GM10266 (cell line): ENCODE data around the gene DLEU7.

ENCODE experiments used
- DNase-seq: peaks from one replicate; pipeline ENCODE4 v3.0.0; 2012; ENCODE audit errors: extremely low spot score
- TF ChIP-seq, protein P1 (sequence below): IDR thresholded peaks from 2 replicates; pipeline ENCODE4 v1.5.1; 2012; ENCODE audit warnings: mild to moderate bottlenecking, low read depth; ENCODE audit not compliant: control insufficient read depth, insufficient read depth; ENCODE audit errors: missing control alignments

DLEU7 gene

DNA sequence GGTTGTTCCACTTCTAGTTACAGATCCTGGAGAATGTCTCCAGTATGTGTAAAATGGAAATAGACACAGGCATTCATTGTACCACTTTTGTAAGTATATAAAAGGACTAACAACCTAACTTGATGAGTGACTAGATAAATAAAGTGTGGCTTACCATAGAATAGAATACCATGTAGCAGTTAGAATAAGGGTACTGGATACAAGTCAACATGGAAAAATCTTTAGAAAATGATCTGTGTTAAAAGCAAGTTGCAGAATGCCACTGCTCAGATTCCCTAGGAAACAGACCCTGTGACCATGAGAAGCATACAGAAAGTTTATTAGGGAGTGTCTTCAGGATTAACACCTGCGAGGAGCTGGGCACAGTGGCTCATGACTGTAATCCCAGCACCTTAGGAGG is 40.2 kb upstream of the DLEU7 start:
- TF ChIP-seq, protein P1, sequence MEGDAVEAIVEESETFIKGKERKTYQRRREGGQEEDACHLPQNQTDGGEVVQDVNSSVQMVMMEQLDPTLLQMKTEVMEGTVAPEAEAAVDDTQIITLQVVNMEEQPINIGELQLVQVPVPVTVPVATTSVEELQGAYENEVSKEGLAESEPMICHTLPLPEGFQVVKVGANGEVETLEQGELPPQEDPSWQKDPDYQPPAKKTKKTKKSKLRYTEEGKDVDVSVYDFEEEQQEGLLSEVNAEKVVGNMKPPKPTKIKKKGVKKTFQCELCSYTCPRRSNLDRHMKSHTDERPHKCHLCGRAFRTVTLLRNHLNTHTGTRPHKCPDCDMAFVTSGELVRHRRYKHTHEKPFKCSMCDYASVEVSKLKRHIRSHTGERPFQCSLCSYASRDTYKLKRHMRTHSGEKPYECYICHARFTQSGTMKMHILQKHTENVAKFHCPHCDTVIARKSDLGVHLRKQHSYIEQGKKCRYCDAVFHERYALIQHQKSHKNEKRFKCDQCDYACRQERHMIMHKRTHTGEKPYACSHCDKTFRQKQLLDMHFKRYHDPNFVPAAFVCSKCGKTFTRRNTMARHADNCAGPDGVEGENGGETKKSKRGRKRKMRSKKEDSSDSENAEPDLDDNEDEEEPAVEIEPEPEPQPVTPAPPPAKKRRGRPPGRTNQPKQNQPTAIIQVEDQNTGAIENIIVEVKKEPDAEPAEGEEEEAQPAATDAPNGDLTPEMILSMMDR, result no peak
- no peak for DNase-seq

DNA sequence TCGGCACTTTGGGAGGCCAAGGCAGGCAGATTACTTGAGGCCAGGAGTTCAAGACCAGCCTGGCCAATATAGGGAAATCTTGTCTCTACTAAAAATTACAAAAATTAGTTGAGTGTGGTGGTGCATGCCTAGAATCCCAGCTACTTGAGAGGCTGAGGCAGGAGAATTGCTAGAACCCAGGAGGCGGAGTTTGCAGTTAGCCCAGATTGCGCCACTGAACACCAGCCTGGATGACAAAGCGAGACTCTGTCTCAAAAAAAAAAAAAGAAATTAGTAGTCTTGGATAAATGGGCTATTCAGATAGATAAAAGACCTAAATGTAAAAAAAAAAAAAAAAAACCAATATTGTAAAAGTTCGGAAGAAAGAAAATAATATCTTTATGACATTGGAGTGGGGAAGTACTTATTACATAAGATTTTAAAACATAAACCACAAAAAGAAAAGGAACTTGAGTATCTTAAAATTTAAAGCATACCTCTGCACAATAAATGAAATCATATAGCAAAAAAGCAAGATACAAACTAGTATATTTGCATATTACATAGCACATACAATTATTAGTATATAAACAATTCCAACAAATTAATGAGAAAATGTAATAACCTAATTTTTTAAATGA is 39.4 kb upstream of the DLEU7 start:
- no peak for DNase-seq
- TF ChIP-seq, protein P1, result no peak

DNA sequence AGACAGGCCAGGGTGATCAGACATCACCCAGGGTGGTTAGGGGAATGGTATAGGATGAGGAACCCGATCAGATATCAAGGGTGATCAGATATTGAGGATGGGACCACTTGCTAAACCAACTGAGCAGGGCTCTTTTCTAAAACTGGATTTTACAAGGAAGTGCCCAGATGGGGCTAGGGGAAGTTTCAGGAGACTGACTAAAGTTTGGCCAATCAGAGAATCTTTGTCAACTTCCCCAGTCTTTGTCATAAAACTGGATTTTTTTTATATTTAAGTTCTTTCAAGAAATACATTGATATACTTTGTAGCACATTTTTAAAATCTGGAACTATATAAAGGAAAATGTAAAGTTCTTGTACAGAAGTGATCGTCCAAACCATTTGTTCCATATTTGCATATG is 30.5 kb upstream of the DLEU7 start:
- no peak for DNase-seq
- TF ChIP-seq, protein P1, result no peak

DNA sequence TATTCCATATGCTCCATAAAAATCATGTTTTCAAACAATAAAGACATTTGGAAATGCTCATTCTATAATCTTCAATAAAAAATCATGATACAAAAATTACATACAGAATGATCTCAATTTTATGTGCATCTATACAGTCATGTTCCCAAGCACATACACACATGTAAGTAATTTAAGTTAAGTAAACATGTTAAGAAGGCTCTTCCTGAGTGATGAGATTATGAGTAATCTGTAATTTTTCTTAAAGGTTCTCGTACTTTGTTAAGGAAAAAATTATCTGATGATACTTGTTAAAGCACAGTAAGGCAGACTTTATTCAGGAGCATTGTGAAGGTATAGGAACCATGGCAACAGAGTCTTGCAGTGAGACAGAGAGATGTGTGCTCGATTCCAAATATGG is 30.0 kb upstream of the DLEU7 start:
- DNase-seq, result no peak
- TF ChIP-seq, protein P1, result no peak

DNA sequence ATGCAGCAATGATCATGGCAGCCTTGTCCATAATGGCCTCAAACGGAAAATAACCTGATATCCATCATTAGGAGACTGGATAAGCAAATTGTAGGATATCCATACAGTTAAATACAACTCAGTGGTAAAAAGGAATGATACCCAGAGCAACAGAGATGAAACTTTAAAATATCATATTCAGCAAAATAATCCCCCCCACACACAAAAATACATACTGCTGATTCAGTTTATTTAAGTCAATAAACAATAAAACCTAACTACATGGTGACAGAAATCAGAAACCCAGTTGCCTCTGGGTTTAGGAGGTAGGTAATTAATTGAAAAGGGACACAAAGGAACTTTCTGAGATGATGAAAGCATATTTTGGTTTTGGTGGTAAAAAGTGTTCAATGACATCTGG is 27.9 kb upstream of the DLEU7 start:
- DNase-seq, result no peak
- TF ChIP-seq, protein P1, result no peak

DNA sequence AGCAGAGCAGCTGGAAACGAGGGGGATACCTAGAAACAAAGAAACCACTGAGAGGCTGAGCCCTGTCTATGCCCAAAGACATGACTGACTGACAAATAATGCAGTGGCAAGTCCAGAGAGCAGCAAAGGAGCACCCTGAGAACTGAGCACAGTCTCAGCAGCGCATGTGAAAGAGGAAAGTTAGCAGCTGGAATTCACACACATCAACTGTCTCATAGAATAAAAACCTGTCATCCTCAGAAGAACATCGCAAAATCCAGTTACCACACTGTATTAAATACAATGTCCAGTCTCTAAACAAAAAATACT is 24.1 kb upstream of the DLEU7 start:
- TF ChIP-seq, protein P1, result no peak
- no peak for DNase-seq

DNA sequence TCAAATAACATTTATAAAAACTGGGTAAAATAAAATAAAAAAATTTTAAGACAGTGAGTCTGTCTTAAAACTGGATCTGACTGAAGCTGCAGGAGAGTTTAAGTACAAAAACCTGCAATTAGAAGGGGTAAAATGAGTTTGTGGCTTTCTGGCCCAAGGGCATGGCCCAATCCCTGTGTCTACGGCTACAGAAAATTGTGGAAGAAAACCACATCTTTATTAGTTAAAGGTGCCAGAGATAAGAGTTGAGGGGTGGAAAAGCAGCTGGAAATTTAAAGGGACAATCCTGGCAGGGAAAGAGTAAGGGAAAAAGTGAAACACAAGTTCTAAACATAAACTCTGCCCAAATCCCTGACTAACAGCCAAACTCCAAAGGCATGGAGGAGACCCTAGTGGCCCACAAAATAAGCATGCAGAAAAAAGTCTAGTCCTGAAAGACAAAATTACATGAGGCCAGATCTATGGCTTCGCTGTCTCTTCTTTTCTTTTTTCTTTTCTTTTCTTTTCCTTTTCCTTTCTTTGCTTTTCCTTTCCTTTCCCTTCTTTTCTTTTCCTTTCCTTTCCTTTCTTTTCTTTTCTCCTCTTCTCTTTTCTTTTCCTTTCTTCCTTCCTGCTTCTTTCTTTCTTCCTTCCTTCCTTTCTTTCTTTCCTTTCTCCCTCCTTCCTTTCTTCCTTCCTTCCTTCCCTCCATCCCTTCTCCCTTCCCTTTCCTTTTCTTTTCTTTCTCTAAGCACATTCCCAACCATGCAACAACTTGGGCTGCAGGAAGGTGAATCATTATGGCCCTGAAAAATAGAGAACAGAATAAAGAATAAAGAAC is 23.5 kb upstream of the DLEU7 start:
- DNase-seq, result no peak
- TF ChIP-seq, protein P1, result no peak
